ENCODE data around the gene CAVIN2.

CAVIN2 gene

DNA sequence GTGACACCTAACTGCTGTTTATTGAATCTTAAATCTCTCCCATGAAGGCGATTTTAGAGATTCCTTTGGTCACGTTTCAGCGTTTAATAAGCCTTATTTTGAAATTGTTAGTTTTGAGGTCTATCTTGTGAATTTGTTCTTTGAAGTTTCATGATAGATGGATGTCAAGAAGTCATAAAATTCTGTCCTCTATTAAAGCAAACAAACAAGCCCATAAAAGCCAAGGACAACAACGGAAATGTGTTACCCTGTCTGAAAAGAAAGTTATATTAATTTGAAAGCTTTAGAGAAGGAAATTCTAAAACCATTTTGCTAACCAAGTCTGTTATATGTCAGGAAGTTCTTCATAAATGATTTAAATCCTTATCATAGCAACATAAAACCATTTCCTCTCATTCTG is 7.0 kb upstream of the CAVIN2 start:
- intact Hi-C loops (cut with DNase I; ENCODE audit: low total_unique reads): no loop called here
- Histone ChIP-seq H3K27ac (no peak overlapping the region), H3K4me1 (no peaks in the 10 kb centered on the region), H3K4me3 (no peak overlapping the region), H3K27me3 (no peaks in the 10 kb centered on the region), H3K9me3 (no peaks in the 10 kb centered on the region), H3K36me3 (no peaks in the 10 kb centered on the region)
- TF ChIP-seq, protein P1, sequence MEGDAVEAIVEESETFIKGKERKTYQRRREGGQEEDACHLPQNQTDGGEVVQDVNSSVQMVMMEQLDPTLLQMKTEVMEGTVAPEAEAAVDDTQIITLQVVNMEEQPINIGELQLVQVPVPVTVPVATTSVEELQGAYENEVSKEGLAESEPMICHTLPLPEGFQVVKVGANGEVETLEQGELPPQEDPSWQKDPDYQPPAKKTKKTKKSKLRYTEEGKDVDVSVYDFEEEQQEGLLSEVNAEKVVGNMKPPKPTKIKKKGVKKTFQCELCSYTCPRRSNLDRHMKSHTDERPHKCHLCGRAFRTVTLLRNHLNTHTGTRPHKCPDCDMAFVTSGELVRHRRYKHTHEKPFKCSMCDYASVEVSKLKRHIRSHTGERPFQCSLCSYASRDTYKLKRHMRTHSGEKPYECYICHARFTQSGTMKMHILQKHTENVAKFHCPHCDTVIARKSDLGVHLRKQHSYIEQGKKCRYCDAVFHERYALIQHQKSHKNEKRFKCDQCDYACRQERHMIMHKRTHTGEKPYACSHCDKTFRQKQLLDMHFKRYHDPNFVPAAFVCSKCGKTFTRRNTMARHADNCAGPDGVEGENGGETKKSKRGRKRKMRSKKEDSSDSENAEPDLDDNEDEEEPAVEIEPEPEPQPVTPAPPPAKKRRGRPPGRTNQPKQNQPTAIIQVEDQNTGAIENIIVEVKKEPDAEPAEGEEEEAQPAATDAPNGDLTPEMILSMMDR (IDR thresholded peaks at IDR 0.05): no peak
- DNase-seq: no peak

DNA sequence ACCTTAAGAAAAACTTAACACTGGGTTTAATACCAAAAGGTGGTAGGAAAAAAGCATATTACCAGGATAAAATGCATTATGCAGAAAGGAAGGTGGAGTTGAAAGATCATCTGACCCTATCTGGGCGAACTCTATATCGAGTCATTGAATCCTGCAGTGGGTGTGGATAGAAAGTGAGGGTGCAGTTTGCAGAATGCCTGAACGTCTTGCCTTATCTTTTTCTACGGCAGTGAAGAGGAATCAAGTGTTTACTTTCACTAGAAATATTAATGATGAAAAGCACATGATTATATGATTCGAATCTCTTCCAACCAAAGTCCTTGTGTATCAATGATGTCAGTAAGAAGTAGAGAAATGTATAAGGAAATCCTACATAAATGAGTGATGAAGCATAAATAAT is 4.3 kb upstream of the CAVIN2 start:
- TF ChIP-seq, protein P1 (IDR thresholded peaks at IDR 0.05): no peak
- Histone ChIP-seq H3K4me1 (peaks cover 0 to 21% (median 14%) of the 10 kb centered on the region in 4 donors), H3K4me3 (no peak overlapping the region), H3K27ac (no peak overlapping the region), H3K27me3 (no peaks in the 10 kb centered on the region), H3K9me3 (no peaks in the 10 kb centered on the region), H3K36me3 (no peaks in the 10 kb centered on the region)
- intact Hi-C loops (cut with DNase I; ENCODE audit: low total_unique reads): no loop called here
- no peak for DNase-seq

DNA sequence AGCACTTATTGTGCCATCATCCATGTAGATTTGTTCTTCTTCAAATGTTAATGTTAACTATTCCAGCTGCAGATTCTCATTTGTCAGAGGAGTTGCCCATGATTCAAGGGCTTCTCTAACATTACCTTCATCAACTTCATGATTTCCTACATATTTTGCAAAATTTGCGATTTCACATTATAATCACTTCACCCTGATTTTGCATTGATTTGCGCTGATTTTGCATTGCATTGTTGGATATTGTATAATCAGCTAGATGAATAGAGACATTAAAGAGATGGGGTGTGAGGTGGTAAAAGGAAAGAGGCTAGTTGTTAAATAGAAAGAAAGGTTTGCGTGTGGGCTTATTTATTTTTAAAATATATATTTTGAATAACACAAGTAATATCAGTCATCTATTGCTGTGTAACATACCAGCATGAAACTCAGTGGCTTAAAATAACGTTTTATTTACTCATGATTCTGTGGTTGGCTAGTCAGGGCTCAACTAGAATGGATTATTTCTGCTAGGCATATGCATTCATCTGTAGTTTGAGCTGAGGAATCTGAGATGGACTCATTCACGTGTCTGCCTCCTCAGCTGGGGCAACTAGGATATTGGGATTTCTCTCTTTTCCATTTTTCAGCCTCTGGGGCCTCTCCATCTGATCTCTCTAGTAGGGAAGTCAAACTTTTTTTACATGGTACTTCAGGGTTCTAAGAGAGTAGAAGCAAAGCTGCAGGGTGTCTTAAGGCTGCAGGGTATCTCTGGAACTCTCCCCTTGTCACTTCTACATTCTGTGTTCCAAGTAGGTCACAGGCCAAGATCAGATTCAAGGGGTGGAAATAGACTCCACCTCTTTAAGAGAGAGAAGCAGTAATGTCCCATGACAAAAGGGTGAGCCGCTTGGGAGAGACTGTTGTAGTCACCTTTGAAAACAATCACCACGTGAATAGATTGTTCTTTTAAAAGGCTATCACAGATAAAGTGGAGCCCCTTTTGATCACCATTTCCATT is 2.2 kb upstream of the CAVIN2 start:
- intact Hi-C loops (cut with DNase I; ENCODE audit: low total_unique reads): no loop called here
- DNase-seq: no peak
- Histone ChIP-seq H3K9me3 (no peaks in the 10 kb centered on the region), H3K36me3 (no peaks in the 10 kb centered on the region), H3K4me3 (no peak overlapping the region), H3K27ac (no peak overlapping the region), H3K4me1 (peaks cover 0 to 40% (median 22%) of the 10 kb centered on the region in 4 donors), H3K27me3 (no peaks in the 10 kb centered on the region)
- TF ChIP-seq, protein P1 (IDR thresholded peaks at IDR 0.05): no peak

DNA sequence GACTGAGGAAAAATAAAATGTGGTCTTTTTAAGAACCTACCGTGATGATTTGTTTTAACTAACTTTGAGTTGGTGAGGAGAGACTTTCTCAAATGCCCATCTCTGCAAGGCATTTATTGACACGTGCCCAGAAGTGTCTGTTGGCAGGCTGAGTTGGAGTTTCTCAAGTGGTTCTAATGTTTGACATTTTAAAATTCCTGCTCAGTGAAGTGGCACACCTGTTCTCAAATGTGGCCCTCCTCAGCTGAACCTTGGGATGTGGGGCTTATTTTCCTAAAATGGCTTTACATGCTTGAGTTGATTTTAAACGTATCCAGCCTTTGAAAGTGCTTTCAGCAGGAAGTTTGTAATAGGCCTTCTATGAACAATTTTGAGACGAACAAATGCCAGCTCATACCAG is 876 bp upstream of the CAVIN2 start:
- Histone ChIP-seq H3K27ac (peak overlapping the region in 1 of 2 donors; percentile 48), H3K36me3 (no peaks in the 10 kb centered on the region), H3K27me3 (no peaks in the 10 kb centered on the region), H3K4me3 (peak overlapping the region in 1 of 2 donors; percentile 42), H3K4me1 (peaks cover 0 to 40% (median 22%) of the 10 kb centered on the region in 4 donors), H3K9me3 (no peaks in the 10 kb centered on the region)
- intact Hi-C loops (cut with DNase I; ENCODE audit: low total_unique reads): no loop called here
- TF ChIP-seq, protein P1 (IDR thresholded peaks at IDR 0.05): no peak
- DNase-seq: no peak

DNA sequence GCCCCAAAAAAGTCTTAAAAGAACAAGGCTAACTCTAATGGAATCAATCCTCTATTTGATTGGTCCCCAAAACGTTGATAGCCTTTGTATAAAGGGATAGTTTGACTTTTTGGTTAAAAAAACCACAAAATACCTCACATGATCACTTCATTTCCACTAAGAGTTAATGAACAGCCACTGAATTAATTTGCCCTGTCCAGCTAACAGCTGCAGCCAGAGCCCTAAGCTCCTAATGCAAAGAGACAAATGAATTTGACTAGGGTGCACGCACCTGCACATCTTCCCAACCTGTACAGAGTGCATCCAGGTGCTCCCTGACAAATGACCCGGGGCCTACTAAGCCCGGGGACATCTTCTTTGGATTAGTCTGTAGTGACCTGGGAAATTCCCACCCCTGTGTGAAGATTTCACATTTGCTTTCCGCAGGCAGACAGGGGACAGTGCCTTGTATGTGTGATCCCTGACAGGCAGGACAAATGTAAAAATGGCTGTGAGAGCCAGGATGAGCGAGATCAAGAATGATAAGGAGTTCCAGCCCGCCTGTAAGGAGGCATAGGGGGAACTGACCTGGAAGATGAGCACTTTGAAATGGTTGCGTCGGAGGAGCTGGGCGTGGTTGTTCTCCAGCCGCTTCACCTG is 893 bp downstream of the CAVIN2 start:
- no peaks in the 10 kb centered on the region for H3K9me3 ChIP-seq
- TF ChIP-seq, protein P1 (IDR thresholded peaks at IDR 0.05): no peak
- H3K4me3 ChIP-seq: peak overlapping the region; percentile 42 to 53
- H3K4me1 ChIP-seq: peaks cover 0 to 40% (median 22%) of the 10 kb centered on the region in 4 donors
- H3K36me3 ChIP-seq: no peaks in the 10 kb centered on the region
- peak overlapping the region; percentile 48 to 56 for H3K27ac ChIP-seq
- intact Hi-C loops (cut with DNase I; ENCODE audit: low total_unique reads): no loop called here
- DNase-seq: no peak
- no peaks in the 10 kb centered on the region for H3K27me3 ChIP-seq

All from tibial artery (tissue), 4 donors.